WTC11 (cell line): ENCODE measurements around the gene NDST3.

Experiments used
- IRF1 ChIP-seq: sonication (generic); formaldehyde crosslinking; IDR thresholded peaks from 2 replicates; pipeline ENCODE4 v1.8.0; 2023; ENCODE audit warnings: missing genetic modification reagents
- MAX ChIP-seq: sonication (generic); formaldehyde crosslinking; IDR thresholded peaks from 2 replicates; pipeline ENCODE4 v1.8.0; 2022; ENCODE audit warnings: mild to moderate bottlenecking, missing genetic modification reagents
- TF ChIP-seq, protein P1 (sequence below): fragments of 200-600 bp; IDR thresholded peaks from 2 replicates; pipeline ENCODE4 v1.8.0; 2022; ENCODE audit warnings: antibody characterized with exemption

- TF ChIP-seq, protein P1, sequence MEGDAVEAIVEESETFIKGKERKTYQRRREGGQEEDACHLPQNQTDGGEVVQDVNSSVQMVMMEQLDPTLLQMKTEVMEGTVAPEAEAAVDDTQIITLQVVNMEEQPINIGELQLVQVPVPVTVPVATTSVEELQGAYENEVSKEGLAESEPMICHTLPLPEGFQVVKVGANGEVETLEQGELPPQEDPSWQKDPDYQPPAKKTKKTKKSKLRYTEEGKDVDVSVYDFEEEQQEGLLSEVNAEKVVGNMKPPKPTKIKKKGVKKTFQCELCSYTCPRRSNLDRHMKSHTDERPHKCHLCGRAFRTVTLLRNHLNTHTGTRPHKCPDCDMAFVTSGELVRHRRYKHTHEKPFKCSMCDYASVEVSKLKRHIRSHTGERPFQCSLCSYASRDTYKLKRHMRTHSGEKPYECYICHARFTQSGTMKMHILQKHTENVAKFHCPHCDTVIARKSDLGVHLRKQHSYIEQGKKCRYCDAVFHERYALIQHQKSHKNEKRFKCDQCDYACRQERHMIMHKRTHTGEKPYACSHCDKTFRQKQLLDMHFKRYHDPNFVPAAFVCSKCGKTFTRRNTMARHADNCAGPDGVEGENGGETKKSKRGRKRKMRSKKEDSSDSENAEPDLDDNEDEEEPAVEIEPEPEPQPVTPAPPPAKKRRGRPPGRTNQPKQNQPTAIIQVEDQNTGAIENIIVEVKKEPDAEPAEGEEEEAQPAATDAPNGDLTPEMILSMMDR: no peak
- no peak for TF ChIP-seq IRF1 (CRISPR knock-in tag)
- TF ChIP-seq MAX: no peak
These were observed 64.8 kb downstream of the NDST3 start for GRCh38 chr4:118099106-118099505.
